GM12864 (cell line): ENCODE results near the gene HERC2.

Experiments
- DNase-seq: peaks from one replicate; pipeline ENCODE4 v3.0.0-alpha.2; 2011; ENCODE audit warnings: low read depth
- H3K4me3 ChIP-seq: 2 replicates; pipeline ENCODE4 v1.5.1; 2011; ENCODE audit warnings: mild to moderate bottlenecking, low read depth, low read length, control low read depth
- TF ChIP-seq, protein P1 (sequence below): IDR thresholded peaks from 2 replicates; pipeline ENCODE4 v1.5.1; 2011; ENCODE audit warnings: low read depth, mild to moderate bottlenecking, moderate library complexity, low read length, control low read depth, inconsistent platforms; ENCODE audit errors: missing control alignments

Gene HERC2

DNA sequence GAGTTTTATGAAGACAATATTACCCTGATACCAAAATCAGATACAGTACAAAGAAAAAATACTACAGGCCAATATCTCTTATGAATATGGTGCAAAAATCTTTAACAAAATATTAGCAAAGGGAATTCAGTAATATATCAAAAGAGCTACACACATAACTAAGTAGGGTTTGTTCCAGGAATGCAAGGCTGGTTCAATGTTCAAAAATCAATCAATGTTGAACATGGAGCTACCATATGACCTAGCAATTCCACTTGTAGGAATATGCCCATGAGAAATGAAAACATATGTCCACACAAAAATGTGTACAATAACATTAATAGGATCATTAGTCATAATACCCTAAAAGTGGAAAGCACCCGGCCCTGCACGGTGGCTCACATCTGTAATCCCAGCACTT lies 230.7 kb downstream of the HERC2 start:
- DNase-seq: no peak
- TF ChIP-seq, protein P1, sequence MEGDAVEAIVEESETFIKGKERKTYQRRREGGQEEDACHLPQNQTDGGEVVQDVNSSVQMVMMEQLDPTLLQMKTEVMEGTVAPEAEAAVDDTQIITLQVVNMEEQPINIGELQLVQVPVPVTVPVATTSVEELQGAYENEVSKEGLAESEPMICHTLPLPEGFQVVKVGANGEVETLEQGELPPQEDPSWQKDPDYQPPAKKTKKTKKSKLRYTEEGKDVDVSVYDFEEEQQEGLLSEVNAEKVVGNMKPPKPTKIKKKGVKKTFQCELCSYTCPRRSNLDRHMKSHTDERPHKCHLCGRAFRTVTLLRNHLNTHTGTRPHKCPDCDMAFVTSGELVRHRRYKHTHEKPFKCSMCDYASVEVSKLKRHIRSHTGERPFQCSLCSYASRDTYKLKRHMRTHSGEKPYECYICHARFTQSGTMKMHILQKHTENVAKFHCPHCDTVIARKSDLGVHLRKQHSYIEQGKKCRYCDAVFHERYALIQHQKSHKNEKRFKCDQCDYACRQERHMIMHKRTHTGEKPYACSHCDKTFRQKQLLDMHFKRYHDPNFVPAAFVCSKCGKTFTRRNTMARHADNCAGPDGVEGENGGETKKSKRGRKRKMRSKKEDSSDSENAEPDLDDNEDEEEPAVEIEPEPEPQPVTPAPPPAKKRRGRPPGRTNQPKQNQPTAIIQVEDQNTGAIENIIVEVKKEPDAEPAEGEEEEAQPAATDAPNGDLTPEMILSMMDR: no peak

DNA sequence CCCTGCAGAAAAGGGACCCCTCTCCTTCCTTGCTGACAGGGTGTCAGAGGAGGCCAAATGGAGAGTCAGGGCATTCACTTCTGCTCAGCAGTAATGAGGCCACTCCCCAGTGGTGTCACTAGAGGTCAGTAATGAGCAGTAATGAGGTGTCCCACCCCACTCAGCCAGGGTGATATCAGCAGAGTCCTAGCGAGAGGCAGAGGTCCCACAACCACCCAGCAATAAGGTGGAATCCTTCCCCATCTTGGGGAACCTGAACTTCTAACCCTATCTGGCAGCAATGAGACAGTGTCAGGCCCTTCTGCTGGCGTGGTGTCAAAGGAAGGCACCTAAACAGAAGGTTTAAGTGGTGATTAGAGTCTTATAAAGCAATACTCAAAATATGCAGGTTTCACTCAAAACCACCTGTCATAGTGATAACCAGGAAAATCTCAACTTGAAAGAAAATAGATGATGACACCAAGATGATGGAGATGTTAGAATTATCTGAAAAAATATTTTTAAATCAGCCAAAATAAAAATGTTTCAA lies 235.7 kb downstream of the HERC2 start:
- TF ChIP-seq, protein P1: peak; percentile 87
- DNase-seq: peak; percentile 19
- H3K4me3 ChIP-seq: no peak overlapping the region

More for the DNA sequence above, 230.7 kb downstream of the HERC2 start:
- H3K4me3 ChIP-seq: no peak overlapping the region

DNA sequence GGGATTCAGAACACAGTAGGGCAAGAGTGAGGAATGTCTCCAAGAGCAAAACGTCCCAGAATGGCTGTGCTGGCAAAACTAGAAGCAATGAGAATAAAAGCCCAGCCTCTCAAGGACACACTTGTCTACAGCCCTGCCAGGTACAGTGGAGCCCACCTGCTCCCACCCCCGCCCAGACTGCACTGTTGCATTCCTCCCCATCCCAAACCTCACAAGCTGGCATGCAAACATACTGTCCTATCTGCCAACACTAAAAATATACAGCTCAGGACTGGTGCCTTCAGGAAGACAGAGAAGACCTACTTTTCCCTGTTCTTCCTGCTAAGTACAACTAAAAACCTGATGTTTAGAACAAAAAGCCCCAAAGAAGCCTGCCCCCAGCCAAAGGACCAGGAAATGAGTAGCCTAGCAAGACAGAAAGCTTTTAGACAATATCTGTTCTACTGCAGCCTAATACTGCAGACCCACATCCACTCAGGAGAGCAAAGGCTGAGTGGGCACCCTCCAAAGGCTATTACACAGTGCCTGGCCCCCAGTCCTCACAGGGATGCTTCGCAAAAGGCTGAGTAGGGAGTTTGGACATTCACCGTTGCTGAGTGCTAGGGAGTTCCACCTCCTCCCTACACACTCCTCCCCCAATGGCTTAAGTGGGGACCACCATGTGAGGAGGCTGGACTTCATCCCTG lies 236.3 kb downstream of the HERC2 start:
- no peak overlapping the region for H3K4me3 ChIP-seq
- no peak for DNase-seq
- TF ChIP-seq, protein P1: no peak

DNA sequence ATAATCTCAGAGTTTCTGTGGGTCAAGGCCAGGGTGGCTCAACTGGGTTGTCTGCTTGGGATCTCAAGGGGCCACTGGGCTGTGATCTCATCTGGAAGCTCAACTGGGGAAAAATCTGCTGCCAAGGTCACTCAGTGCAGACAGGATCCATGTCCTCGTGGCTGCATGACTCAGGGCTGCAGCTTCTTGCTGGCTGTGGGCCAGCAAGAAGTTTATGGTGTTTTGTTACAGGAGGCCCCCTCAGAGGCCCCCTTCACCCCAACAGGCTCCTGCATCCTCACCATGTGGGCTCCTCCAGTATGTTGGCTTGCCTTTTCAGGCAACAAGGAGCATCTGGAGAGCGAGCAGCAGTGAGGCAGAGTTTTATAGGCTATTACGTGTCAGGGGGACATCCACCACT lies 237.4 kb downstream of the HERC2 start:
- H3K4me3 ChIP-seq: no peak overlapping the region
- TF ChIP-seq, protein P1: no peak
- DNase-seq: no peak

DNA sequence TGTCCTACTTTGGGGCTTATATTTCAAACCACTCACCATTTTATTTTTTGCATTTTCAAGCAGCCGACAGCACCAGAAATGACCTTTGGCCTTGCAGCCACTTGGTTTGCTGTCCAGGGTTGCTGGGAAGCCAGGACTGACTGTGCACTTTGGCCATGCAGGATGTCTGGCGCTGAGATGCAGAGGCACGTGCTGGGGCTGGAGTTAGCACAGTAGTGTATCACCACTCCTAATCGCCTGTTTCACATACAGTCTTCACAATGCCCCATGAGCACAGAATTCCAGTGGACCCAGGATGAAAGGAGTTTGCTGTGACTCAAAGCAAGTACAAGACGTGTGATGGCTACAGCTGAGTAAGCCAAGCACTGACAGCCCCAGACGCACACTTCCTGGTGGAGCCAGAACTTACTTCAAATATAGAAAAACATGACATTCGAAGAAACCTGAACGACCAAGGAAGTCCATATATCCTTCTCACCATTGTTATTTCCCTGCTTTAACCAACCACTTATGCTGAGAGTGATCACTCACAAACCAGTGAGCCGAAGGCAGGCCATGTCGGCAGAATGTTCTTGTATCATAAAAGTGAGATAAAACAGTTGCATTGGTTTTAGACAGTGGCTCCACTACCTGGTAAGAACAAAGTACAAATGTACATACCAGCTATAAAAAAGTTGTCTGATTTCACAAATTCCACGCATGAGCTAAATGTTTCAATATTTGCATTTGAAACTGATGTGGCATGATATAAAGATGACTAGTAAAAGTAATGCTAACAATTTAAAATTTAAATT lies 238.9 kb downstream of the HERC2 start:
- no peak overlapping the region for H3K4me3 ChIP-seq
- no peak for DNase-seq
- TF ChIP-seq, protein P1: no peak

DNA sequence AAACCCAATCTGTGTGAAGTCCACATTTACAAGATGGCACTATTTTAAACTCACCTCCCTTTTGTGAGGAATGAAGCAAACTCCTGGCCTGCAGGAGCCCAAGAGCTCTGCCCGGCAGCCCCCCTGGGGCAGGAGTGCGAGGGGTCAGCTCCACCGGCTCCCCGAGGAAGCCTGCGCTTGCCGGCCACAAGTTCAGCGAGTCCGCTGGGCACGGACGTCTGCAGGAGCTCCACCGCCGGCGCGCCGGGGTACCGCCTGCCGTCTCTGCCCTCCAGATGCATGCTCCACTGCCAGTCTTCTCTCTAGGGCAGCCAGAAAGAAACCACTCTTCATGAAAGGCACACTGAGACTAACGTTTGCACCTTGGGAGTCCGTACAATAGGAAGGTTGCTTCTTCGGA lies 240.4 kb downstream of the HERC2 start:
- no peak overlapping the region for H3K4me3 ChIP-seq
- no peak for DNase-seq
- TF ChIP-seq, protein P1: no peak

DNA sequence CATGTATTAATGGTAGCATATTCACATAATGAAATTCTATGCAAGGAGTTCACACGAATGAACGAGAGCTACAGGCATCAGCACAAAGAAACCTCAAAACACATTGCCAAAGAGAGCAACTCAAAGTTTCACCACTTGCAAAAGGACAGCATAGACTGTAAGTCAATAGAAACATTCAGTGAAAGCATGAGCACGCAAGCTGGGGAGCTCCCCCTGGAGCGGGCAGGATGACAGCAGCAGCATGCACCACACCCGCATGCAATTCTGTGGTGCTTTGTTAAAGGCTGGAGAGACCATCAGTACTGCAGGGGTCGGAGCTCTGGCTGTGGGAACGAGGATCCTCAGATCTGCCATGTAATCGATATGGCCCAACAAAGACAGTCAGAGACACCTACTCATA lies 241.6 kb downstream of the HERC2 start:
- DNase-seq: no peak
- H3K4me3 ChIP-seq: no peak overlapping the region
- TF ChIP-seq, protein P1: no peak
